Neural progenitor cell (in vitro differentiated cells): Measurements from ENCODE around the gene WNK1.

Source experiments
- CTCF ChIP-seq: fragments of 200-600 bp; sonication (generic); IDR thresholded peaks from 2 replicates; pipeline ENCODE4 v1.5.1; 2017; ENCODE audit warnings: antibody characterized with exemption, mild to moderate bottlenecking
- EZH2 ChIP-seq: fragments of 200-600 bp; sonication (generic); IDR thresholded peaks from 2 replicates; pipeline ENCODE4 v1.6.1; 2017; ENCODE audit warnings: antibody characterized with exemption, mild to moderate bottlenecking, moderate library complexity
- EZH2phosphoT487 ChIP-seq: fragments of 200-600 bp; sonication (generic); IDR thresholded peaks from 2 replicates; pipeline ENCODE4 v1.6.1; 2017; ENCODE audit warnings: antibody characterized with exemption

DNA sequence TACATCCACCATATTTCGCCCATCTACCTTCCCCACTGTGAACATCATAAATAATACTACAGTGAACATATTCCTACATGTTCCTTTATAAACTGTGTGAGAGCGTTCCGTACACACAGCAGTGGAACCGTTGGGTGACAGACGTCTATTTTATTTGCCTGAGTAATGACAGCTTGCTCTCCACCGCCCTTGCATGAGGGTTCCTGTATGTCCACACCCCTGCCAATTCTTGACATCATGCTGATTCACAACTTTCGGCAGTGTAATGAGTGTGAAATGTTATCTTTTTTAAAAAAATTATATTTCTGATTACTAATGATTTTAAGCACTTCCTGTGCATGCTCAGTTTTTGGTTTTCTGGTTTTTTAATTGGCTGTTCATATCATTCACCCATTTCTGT lies 201.4 kb downstream of the WNK1 start:
- TF ChIP-seq CTCF (no peak), EZH2phosphoT487 (no peak), EZH2 (no peak)
